Kidney glomerular epithelial cell (primary cell): Measurements from ENCODE around the gene MYH15.
A peak's percentile ranks its signal among the peaks of the same experiment; 100 is the strongest.

Source experiments
- DNase-seq: peaks from one replicate; lab custom pipeline; 2025; lab: John Stamatoyannopoulos, UW

The MYH15 gene

GRCh38 chr3:108509871-108510270 is 525 bp downstream of the MYH15 start:
- no peak for DNase-seq

DNA sequence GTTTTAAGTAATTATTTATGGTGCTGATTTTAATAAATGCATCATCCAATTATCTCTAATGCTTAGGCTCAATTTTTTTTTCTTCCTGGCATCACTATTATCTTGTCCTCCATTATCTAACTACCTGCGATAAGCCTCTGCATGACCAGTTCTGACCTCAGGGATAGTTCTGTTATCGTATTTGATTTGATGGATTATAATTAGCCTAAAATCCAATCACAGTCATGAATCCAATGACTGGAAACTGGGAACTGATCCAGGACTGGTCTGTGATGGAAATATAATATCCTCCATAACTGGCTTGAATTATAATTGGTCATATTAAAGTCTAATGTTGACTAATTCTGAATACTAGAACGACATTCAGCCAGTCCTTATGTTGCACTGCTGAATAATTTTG is 1.1 kb downstream of the MYH15 start:
- no peak for DNase-seq

DNA sequence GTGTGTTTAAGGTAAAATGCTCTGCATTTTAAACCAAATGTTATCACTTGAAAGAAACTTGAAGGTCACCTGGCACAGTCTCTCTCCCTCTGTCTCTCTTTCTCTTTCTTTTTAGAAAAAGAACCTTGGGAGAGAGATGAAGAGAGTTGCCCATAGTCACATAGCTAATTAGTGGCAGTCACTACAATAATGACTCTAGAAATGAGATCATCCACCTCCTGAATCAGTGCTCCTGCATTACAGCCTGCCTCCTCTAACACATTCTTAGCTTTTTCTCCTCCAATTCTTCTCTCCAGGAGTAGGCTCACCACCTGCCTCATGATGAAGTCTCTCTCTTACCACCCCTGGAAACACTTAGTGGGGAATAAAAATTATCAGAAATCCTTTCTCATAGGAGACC is 2.5 kb downstream of the MYH15 start:
- DNase-seq, result no peak

DNA sequence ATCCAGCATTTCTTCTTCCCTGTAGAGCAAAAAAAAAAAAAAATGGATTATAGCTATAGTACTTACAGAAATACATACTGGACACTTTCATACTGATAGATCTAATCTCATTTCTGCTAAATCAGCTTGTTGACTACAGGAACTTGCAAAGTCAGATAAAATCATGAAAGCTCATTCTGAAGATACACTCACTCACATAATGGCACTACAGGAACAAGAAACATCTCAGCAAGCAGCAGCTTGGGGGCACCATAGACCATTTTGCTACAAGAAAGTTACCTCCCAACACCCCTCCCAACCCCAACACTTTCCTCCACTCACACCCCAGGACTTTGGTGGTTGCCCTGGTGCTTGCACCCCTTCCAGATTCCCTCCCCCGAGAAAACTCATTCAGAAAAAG is 4.6 kb downstream of the MYH15 start:
- no peak for DNase-seq

GRCh38 chr3:108503722-108504121 is 6.7 kb downstream of the MYH15 start:
- no peak for DNase-seq

DNA sequence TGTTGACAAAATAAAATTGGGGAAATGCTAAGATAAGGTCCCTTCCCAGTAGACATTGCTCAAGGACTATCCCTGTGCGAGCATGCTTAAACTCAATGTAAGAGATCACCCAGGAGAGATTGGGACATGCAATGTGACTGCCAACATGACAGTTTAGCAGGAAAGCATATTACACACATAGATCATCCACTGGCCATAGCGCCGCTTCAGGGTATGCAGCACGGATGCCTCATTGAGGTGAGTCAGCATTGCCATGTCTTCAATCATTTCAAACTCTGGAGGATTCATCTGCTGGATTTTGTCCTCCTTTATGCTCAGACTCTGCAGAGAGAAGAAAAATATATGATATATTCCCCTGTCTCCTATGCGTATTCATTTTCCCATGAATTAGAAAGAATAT is 8.9 kb downstream of the MYH15 start:
- no peak for DNase-seq

DNA sequence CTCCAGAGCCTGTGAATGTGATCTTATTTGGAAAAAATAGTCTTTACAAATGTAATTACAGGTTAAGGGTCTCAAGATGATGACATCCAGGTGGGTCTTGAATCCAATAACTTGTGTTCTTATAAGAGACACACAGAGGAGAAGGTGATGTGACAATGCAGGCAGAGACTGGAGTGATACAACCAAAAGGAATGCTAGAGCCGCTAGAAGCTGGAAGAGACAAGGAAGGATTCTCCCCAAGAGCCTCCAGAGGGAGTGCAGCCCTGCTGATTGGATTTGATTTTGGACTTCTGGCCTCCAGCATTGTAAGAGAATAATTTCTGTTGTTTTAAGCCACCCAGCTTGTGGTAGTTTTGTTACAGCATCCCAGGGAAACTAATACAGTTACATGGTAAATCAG is 9.7 kb downstream of the MYH15 start:
- DNase-seq, result no peak

DNA sequence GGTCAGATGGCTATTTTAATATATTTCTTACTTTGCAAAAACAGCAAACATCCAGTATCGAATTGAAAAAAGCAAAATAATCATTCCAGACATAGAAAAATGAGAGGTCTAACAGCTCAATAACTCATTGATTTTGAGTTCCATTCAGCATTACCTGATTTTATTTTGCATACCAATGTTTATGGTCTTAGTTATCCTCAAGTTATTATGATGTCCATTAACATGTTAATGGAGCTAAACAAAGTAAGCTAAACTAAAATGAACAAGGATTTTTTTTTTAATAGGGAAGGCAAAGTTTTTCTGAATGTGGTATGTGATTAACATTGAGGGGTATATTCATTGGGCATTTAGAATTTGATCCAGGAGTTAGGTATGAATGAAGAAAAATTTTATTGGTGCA is 13.1 kb downstream of the MYH15 start:
- DNase-seq, result no peak

DNA sequence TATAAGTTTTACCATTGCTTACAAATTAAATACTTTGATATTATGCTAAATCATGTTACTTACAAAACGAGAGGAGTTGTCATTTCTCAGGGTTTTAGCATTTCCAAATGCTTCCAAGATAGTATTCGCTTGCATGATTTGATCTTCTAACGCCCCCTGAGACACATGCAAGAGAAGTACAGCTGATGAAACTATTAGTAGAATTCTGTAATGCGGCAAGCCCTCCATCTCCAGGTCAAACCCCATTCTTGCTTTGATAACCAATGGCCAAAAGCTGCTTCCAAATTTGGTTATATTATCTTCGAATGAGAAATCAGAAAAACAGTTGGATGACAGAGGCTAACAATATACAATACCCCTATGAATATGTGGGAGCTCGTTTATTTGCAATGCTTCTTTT is 14.7 kb downstream of the MYH15 start:
- DNase-seq, result no peak

- no peak for DNase-seq
These were observed 15.4 kb downstream of the MYH15 start for GRCh38 chr3:108494906-108495531.

- DNase-seq, result peak; percentile 5
These were observed 16.5 kb downstream of the MYH15 start for GRCh38 chr3:108493862-108494261.

- no peak for DNase-seq
These were observed 18.9 kb downstream of the MYH15 start for GRCh38 chr3:108491456-108491855.

DNA sequence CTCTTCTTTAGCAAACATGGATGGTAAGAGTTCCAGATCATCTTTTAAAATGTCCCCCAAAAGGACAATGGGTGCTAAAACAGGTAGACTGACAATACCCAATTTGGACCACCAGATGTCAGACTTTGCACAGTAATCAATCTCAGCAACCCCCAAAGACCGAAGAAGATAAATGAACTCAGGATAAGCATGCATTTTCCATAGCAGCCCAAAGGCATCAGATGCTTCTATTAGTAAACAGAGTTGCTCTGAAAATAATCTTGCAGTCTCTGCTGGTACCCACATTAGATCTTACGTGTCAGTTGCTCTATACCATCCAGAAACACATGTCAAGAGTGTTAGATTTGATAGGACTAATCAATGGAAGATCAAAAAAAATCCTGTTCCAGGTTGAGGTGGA is 20.6 kb downstream of the MYH15 start:
- peak; percentile 47 for DNase-seq

- DNase-seq, result no peak
These were observed 21.8 kb downstream of the MYH15 start for GRCh38 chr3:108488631-108489030.

DNA sequence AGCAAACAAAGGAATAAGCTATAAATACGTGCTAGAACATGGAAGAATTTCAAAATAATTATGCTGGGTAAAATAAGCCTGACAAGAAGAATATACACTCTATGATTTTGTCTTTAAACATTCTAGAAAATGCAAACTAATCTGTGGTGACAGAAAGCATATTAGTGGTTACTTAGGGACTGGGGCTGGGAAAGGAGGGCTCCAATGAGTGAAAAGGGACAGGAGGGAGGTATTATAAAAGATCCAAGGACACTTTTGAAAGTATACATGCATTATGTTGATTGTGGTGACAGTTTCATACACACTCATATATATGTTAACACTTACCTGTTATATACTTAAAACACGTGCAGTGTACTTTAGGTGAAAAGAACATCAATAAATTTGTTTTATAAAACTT is 23.0 kb downstream of the MYH15 start:
- no peak for DNase-seq

DNA sequence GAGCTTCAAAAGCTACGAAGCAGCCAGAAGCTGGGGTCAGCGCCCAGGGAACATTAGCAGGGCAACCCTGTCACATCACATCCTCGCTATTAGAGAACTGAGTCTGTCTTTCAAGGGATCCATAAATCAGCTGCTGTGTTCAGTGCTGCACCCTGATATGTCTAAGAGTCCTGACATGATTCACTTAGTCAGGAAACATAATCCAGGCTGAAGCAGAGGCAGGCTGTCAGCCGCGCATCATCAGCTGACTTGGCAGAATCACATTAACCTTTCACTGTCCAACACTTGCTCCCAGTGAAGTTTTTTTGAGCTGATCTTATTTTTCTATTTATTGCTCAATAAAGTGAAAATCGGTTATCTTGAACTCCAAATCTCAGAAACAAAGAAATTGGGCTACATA is 23.5 kb downstream of the MYH15 start:
- peak; percentile 42 for DNase-seq

GRCh38 chr3:108486338-108486737 is 24.1 kb downstream of the MYH15 start:
- DNase-seq, result no peak

DNA sequence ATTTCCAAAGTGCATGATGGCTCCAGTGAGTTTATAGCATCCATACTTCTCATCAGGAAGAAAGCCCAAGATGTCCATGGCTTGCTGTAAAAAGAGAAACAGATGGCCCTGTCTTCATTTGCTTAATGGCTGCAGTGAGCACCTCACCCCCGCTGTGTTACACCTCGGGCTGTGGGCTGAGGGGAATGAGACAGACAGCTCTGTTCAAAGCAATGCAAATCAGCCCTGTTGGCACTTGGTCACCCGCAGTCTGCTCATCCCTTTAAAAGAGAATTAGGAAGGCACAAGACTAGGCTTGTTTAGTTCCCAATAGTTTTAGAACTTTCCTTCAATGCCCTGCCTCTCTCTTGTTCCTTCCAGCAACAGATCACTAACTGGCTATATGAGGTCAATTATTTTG is 25.2 kb downstream of the MYH15 start:
- no peak for DNase-seq

DNA sequence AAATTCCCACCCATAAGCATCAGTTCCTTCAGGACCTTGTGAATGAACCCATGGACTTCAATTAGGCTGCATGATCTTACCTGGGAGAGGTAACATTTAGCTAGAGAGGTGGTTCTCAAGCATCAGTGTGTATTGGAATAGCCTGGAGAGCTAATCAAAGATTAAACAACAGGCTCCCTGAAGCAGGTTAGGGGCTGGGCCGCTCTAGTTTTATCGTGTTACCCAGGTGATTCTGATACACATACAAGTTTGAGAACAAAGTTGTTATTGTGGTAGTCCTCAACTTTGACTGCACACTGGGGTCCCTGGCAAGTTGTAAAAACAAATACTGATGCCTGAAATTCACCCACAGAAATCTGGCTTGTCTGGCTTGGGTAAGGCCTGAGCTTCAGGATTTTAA is 31.2 kb downstream of the MYH15 start:
- no peak for DNase-seq

- peak; percentile 68 for DNase-seq
These were observed 32.8 kb downstream of the MYH15 start for GRCh38 chr3:108477511-108478147.

DNA sequence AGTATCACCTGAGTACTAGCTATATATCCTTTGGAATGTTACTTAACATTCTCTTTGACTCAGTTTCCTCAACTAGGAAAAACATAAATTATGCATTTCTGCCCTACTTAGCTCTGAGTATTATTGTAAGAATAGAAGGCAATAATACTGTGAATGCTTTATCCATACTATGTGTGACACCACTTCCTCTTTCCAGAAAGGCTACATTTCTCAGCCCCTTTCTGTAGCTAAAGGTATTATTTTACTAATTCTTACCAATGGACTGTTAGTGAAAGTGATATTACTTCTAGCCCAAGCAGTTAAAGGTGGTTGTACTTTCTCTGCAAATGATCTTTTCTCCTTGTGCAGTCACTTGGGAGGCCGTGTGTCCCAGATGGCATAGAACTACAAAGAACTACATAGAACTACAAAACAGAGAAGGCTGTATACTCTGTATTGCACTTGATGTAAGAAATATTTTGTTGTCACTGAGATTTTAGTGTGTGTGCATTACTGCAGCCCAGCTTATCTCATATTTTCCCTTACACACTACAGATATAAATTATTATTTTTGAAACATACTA is 35.1 kb downstream of the MYH15 start:
- no peak for DNase-seq

DNA sequence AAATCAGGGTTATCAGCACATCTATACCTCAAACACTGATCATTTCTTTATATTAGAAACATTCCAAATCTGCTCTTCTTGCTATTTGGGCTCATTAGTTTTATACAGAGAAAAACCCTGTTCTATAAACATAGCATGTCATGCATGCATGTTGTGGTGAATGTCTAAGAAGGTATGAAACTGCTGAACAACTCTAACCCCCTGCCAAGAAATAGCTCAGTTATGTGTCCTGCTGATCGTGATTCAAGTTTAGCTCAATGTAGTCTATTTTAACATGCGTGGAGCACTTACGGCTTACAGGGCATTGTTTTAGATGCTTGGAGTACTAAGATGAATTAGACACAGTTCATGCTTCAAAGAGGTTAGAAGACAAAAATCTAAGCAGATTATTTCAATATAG is 35.8 kb downstream of the MYH15 start:
- no peak for DNase-seq

DNA sequence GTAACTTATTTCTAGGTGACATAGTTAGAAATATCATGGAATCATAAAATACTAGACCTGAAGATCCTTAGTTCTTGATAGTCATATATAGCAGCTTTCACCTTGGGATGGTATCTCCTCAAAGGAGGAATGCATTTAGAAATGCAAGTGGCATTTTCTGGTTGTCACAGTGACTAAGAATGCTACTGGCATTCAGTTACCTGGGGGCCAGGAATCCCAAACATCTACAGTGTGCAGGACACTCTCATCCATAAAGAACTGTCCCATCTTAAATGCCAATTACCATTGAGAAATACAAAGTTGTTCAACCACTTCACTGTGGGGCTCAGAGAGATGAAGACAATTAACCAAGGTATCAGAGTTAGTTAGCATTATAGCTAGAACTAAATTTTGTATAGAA is 36.7 kb downstream of the MYH15 start:
- no peak for DNase-seq

GRCh38 chr3:108472001-108472591 is 38.3 kb downstream of the MYH15 start:
- peak; percentile 72 for DNase-seq
